ENCODE measurements around the gene PSMF1.

Gene PSMF1

GRCh38 chr20:1121429-1121828 is 3.0 kb downstream of the PSMF1 start:
- DNase-seq (ENCODE audit: low read depth) = no peak
- TF ChIP-seq CTCF (conservative IDR thresholded peaks at IDR 0.05; ENCODE audit: low read depth, low read length) = no peak
- no peak overlapping the region for H3K4me3 ChIP-seq (ENCODE audit: low read depth, low read length)

GRCh38 chr20:1122388-1123315 is 4.2 kb downstream of the PSMF1 start:
- H3K4me3 ChIP-seq (ENCODE audit: low read depth, low read length) = peak overlapping the region; percentile 3
- no peak for TF ChIP-seq CTCF (conservative IDR thresholded peaks at IDR 0.05; ENCODE audit: low read depth, low read length)
- DNase-seq (ENCODE audit: low read depth) = peak; percentile 77

- no peak overlapping the region for H3K4me3 ChIP-seq (ENCODE audit: low read depth, low read length)
- no peak for TF ChIP-seq CTCF (conservative IDR thresholded peaks at IDR 0.05; ENCODE audit: low read depth, low read length)
- DNase-seq (ENCODE audit: low read depth) = no peak
Observed at GRCh38 chr20:1123666-1124065, 5.3 kb downstream of the PSMF1 start.

- no peak for TF ChIP-seq CTCF (conservative IDR thresholded peaks at IDR 0.05; ENCODE audit: low read depth, low read length)
- no peak overlapping the region for H3K4me3 ChIP-seq (ENCODE audit: low read depth, low read length)
- peak; percentile 17 for DNase-seq (ENCODE audit: low read depth)
Observed at GRCh38 chr20:1124421-1124820, 6.0 kb downstream of the PSMF1 start.

GRCh38 chr20:1125277-1125676 is 6.9 kb downstream of the PSMF1 start:
- no peak overlapping the region for H3K4me3 ChIP-seq (ENCODE audit: low read depth, low read length)
- DNase-seq (ENCODE audit: low read depth) = no peak
- no peak for TF ChIP-seq CTCF (conservative IDR thresholded peaks at IDR 0.05; ENCODE audit: low read depth, low read length)

GRCh38 chr20:1127840-1128239 is 9.4 kb downstream of the PSMF1 start:
- no peak overlapping the region for H3K4me3 ChIP-seq (ENCODE audit: low read depth, low read length)
- no peak for DNase-seq (ENCODE audit: low read depth)
- no peak for TF ChIP-seq CTCF (conservative IDR thresholded peaks at IDR 0.05; ENCODE audit: low read depth, low read length)

All from choroid plexus epithelial cell (primary cell).